Esophagus muscularis mucosa (tissue), 4 donors: Measurements from ENCODE around the gene PCNX4. TPM values are rescaled to one million over a fixed set of nuclear protein-coding genes. Genes with fewer than 3 reads are reported as not detected.

ENCODE experiments used
- DNase-seq: peaks from one replicate; pipeline ENCODE4 v3.0.0-alpha.2; 2017; ENCODE audit errors: extremely low spot score
- H3K27ac ChIP-seq, 4 donors: fragments of 200-600 bp; sonication (generic); replicated peaks in 1 of 4; 1 replicate in 3 of 4; 2 replicates in 1 of 4; pipeline ENCODE4 v1.5.1; 2016 to 2019; ENCODE audit warnings: mild to moderate bottlenecking in 1 of 4
- H3K27me3 ChIP-seq, 4 donors: fragments of 200-600 bp; sonication (generic); one replicate each; pipeline versions ENCODE4 v1.5.1 to v1.6.0; 2016 to 2019
- H3K36me3 ChIP-seq, 4 donors: fragments of 200-600 bp; sonication (generic); one replicate each; pipeline ENCODE4 v1.5.1; 2016 to 2019
- H3K4me1 ChIP-seq, 4 donors: fragments of 200-600 bp; sonication (generic); one replicate each; pipeline ENCODE4 v1.5.1; 2016 to 2019
- H3K4me3 ChIP-seq, 4 donors: fragments of 200-600 bp; sonication (generic); 1 replicate in 2 of 4; 2 replicates in 2 of 4; pipeline ENCODE4 v1.5.1; 2016 to 2019; ENCODE audit warnings: mild to moderate bottlenecking in 4 of 4, moderate library complexity in 1 of 4
- H3K9me3 ChIP-seq, 4 donors: fragments of 200-600 bp; sonication (generic); 1 replicate in 3 of 4; 2 replicates in 1 of 4; pipeline ENCODE4 v1.5.1; 2016 to 2019
- CTCF ChIP-seq, 3 experiments: fragments of 200-600 bp in 2 of 3; fragments of 450-650 bp in 1 of 3; sonication (generic) in 2 of 3; IDR thresholded peaks; one replicate each; pipeline ENCODE4 v1.5.1; 2017 to 2019; ENCODE audit warnings: antibody characterized with exemption in 3 of 3, mild to moderate bottlenecking in 2 of 3, moderate library complexity in 1 of 3
- EP300 ChIP-seq: sonication (generic); formaldehyde crosslinking; IDR thresholded peaks from one replicate; pipeline ENCODE4 v1.6.1; 2017; ENCODE audit warnings: antibody characterized with exemption
- POLR2A ChIP-seq: fragments of 450-650 bp; IDR thresholded peaks from one replicate; pipeline ENCODE4 v1.6.1; 2017; ENCODE audit warnings: antibody characterized with exemption, moderate library complexity, mild to moderate bottlenecking, low read depth
- POLR2AphosphoS5 ChIP-seq, 2 donors: sonication (generic); formaldehyde crosslinking; IDR thresholded peaks; one replicate each; pipeline ENCODE4 v1.6.1; 2017; ENCODE audit warnings: antibody characterized with exemption in 2 of 2
- WGBS: methylation state at CpG from one replicate; pipeline ENCODE4 v1.1.5; 2018; 5-methylcytosine and 5-hydroxymethylcytosine counted together
- intact Hi-C: fragments of 100-400 bp; cut with DNase I; formaldehyde crosslinking; loops from one replicate; pipeline ENCODE4 v1.15.1; 2023
- total RNA-seq, 4 donors: library from RNA; depleted of rRNA; stranded (reverse); fragments of >200 nt; gene quantifications; one replicate each; pipeline versions ENCODE4 v1.1.0 to v1.2.1, GENCODE V29; 2016

The PCNX4 gene
- total RNA-seq, 4 donors from 2014 or later, result 18.7 to 34.5 (median 26.3) TPM

- 28% methylated on average over 2 of the region's 2 CpGs for WGBS
- DNase-seq, result no peak
- H3K36me3 ChIP-seq, result peaks cover 0 to 14% (median 7%) of the 10 kb centered on the region in 4 donors
- no peaks in the 10 kb centered on the region for H3K27me3 ChIP-seq
- no peaks in the 10 kb centered on the region for H3K9me3 ChIP-seq
- intact Hi-C loops, result no loop called here
- peaks cover 19 to 48% (median 38%) of the 10 kb centered on the region in 4 donors for H3K4me1 ChIP-seq
- TF ChIP-seq POLR2AphosphoS5 (IDR thresholded peaks at IDR 0.05) (no peak), CTCF (IDR thresholded peaks at IDR 0.05) (no peak), POLR2A (no peak), EP300 (no peak)
- H3K27ac ChIP-seq, result no peak overlapping the region
- no peak overlapping the region for H3K4me3 ChIP-seq
These were observed 14.6 kb downstream of the PCNX4 start for GRCh38 chr14:60106339-60106738.

DNA sequence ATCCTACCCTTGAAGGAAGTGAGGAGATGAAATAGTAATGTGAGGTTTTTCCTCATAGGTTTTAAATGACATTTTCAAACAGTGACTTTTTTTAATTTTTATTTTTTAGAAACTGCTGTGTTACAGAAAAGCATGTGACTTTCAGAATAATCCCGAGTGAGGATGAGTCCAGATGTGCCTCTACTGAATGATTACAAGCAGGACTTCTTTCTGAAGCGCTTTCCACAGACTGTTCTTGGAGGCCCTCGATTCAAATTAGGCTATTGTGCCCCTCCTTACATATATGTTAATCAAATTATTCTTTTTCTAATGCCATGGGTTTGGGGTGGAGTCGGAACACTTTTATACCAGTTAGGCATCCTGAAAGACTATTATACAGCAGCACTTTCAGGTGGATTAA is 15.8 kb downstream of the PCNX4 start:
- TF ChIP-seq POLR2A (no peak), CTCF (IDR thresholded peaks at IDR 0.05) (no peak), POLR2AphosphoS5 (IDR thresholded peaks at IDR 0.05) (no peak), EP300 (no peak)
- Histone ChIP-seq H3K4me1 (peaks cover 16 to 45% (median 32%) of the 10 kb centered on the region in 4 donors), H3K9me3 (no peaks in the 10 kb centered on the region), H3K4me3 (no peak overlapping the region), H3K27me3 (no peaks in the 10 kb centered on the region), H3K27ac (no peak overlapping the region), H3K36me3 (peaks cover 0 to 14% (median 7%) of the 10 kb centered on the region in 4 donors)
- no peak for DNase-seq
- WGBS, result 79% methylated on average over 4 of the region's 4 CpGs
- intact Hi-C loops, result no loop called here

DNA sequence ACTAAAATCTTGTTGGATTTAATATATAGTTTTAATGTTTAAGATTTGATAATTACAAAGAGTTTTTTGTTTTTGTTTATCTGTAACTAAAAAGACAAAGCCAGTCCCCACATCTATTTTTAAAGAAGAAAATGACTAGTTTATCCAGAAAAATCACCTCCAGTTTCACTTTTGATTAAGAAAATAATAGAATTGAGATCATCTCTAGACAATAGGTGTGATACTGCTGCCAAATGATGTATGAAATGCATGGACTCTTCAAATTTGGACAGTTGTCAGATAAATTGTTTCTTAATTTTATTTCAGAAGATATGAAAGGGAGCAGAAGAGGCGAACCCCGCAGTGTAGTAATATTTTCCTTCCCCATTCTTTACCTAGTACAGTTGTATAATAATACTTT is 20.0 kb downstream of the PCNX4 start:
- Histone ChIP-seq H3K27me3 (no peaks in the 10 kb centered on the region), H3K4me3 (no peak overlapping the region), H3K4me1 (peaks cover 0 to 12% (median 7%) of the 10 kb centered on the region in 4 donors), H3K36me3 (peaks cover 9 to 29% (median 15%) of the 10 kb centered on the region in 4 donors), H3K9me3 (no peaks in the 10 kb centered on the region), H3K27ac (no peak overlapping the region)
- 78% methylated on average over 2 of the region's 2 CpGs for WGBS
- TF ChIP-seq POLR2A, result no peak
- TF ChIP-seq CTCF (IDR thresholded peaks at IDR 0.05), result no peak
- no peak for TF ChIP-seq EP300
- TF ChIP-seq POLR2AphosphoS5 (IDR thresholded peaks at IDR 0.05), result no peak
- intact Hi-C loops, result no loop called here
- DNase-seq, result no peak

- Histone ChIP-seq H3K36me3 (peaks cover 28 to 46% (median 34%) of the 10 kb centered on the region in 4 donors), H3K9me3 (no peaks in the 10 kb centered on the region), H3K27ac (no peak overlapping the region), H3K4me1 (peaks cover 0 to 3% (median 0%) of the 10 kb centered on the region in 4 donors), H3K27me3 (no peaks in the 10 kb centered on the region), H3K4me3 (no peak overlapping the region)
- intact Hi-C loops, result no loop called here
- no peak for DNase-seq
- no peak for TF ChIP-seq POLR2AphosphoS5 (IDR thresholded peaks at IDR 0.05)
- no peak for TF ChIP-seq POLR2A
- TF ChIP-seq EP300, result no peak
- no peak for TF ChIP-seq CTCF (IDR thresholded peaks at IDR 0.05)
- 0% methylated on average over 1 of the region's 1 CpG for WGBS
These were observed 23.2 kb downstream of the PCNX4 start for GRCh38 chr14:60114881-60115280.

DNA sequence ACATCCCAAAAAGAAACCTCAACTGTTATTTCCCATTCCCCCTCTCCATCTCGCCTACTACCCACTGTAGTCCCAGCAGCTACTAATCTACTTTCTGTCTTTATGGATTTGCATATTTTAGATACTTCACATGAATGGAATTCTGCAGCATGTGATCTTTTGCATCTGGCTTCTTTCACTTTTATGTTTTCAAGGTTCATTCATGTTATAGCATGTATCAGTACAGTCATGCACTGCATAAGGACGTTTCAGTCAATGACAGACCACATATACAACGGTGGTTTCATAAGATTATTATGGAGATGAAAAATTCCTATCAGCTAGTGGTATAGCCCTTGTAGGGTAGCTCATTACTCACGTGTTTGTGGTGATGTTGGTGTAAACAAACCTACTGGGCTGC is 24.5 kb downstream of the PCNX4 start:
- Histone ChIP-seq H3K36me3 (peaks cover 33 to 51% (median 42%) of the 10 kb centered on the region in 4 donors), H3K27ac (no peak overlapping the region), H3K4me3 (no peak overlapping the region), H3K27me3 (no peaks in the 10 kb centered on the region), H3K9me3 (no peaks in the 10 kb centered on the region), H3K4me1 (no peaks in the 10 kb centered on the region)
- WGBS, result 79% methylated on average over 4 of the region's 4 CpGs
- no peak for TF ChIP-seq CTCF (IDR thresholded peaks at IDR 0.05)
- intact Hi-C loops, result no loop called here
- no peak for DNase-seq
